HG02571 (cell line): ENCODE data around the gene PCSK6.

Experiments
- ATAC-seq: cut with Tn5 transposase; IDR thresholded peaks from one replicate; pipeline ENCODE4 v1.9.1; 2021; ENCODE audit warnings: mild to moderate bottlenecking, moderate library complexity; ENCODE audit not compliant: unreplicated experiment

PCSK6 gene

DNA sequence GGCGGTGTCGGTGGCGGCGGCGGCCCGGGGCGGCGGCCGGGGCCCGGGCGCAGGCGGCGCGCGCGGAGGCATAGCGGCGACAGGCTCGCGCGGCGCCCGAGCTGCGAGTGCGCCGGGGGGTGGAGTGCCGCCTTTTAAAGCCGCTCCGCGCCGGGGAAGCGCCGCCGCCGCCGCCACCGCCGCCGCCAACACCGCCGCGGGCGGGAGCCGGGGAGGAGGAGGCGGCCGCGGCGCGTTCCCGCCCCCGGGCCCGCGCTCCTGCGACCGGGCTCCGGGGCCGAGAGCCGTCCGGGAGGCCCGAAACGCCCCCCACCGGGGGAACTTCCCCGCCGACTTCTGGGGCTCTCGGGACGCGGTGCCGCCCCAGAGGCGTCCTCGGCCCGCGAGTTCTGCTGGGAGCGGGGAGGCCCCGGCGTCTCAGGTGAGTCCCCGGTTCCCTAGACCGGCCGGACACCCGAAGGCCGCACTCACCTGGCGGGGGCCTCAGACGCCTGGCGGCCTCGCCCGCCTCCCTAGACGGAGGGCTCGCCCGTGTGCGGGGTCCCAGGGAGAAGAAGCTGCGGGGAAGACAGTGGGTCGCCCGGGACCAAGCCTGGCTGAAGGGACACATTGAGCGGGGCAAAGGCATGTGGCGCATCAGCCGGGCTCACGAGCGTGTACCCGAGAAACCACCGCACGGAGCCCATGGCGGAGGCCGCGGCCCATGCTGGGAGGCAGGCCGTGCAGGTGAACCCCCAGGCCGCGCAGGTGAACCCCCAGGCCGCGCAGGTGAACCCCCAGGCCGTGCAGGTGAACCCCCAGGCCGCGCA is at the start of gene PCSK6:
Gene PCSK6 (minus strand): TSS at position 109 of the 809 bp plus-strand sequence. CDS start 37 bp downstream, at position 72.
- ATAC-seq = no peak

DNA sequence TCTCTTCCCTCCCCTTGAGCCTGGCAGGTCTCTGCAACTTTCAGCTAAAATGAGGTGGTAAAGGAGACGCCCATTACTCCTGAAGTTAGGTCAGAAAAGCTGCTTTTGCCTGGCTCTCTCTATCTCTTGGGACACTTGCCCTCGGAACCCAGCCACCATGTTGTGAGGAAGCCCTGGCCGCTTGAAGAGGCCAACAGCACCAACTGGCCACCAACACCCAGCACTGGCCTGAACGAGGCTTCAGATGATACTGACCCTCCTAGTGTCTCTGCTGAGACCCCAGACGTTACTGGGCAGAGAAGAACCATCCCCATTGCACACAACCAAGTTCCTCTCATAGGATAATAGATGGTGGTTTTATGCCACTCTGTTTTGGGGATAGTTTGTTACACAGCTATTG is 49.5 kb upstream of the PCSK6 start:
- ATAC-seq = no peak

DNA sequence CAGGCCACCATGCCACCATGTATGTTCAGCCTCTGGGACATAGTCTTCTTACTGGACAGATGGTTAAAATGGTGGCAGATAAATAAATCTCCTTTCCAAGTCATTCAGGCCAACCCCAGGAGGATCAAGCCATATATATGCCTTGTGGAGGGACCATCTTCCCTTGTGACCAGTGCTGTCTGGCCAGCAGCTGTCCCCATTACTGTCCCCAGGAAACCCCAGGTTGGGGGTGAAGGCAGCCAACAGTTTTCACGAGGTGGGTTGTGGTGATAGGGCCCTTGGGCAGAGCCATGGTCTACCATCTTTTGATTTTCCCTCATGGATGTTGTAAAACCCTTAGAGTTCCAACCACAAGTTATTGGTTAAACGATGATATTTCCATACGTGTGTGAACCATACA is 48.7 kb upstream of the PCSK6 start:
- no peak for ATAC-seq

DNA sequence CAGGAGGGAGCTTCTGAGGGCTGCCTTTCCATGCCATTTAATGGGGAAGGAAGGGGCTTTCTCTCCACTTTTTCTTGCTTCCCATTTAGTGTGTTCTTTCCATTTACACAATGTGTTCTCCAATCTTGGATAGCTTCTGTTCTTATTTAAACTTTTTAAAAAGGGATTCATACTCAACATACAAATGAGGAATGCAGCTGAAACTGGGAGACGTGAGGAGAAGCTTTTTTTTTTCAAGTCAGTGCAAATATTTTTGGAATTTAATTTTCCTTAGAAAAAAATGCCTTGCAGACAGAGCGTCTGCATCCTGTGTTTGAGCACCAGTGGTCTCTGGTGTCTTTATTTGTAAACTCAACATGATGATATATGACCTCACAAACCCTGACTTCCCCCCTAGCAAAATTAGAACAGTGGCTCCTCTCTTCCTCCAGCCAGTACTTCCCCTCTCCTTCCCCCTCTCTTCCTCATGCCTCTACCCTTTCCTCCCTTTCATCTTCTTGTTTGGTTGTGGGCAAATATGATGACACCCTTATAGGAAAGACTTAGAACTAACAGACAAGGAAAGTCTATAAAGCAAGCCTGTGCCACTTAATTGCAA is 48.1 kb upstream of the PCSK6 start:
- ATAC-seq = no peak

DNA sequence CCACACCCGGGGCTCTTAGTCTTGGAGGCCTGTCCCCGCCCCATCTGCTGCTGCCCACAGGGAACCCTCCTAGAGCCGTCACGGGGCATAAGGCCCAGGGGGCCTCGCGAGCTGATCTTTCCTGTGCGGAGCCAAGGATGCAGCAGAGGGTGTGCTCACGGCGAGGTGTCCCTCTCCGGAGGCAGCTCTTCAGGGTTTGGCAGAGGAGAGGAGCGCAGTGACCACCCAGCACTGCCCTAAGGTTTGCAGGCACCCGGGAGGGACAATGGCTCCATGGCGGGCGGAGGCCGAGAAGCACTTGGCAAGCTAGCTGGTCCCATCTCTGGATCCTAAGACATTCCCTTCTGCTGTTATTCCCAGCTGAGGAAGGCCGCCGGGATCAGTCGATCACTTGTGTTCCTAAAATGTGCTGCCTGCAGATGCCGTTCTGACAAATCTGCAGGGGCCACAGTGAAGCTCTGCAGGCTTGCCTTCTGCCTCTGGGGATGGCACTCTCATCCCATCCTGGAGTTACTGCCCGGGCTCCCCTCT is 47.4 kb upstream of the PCSK6 start:
- no peak for ATAC-seq

DNA sequence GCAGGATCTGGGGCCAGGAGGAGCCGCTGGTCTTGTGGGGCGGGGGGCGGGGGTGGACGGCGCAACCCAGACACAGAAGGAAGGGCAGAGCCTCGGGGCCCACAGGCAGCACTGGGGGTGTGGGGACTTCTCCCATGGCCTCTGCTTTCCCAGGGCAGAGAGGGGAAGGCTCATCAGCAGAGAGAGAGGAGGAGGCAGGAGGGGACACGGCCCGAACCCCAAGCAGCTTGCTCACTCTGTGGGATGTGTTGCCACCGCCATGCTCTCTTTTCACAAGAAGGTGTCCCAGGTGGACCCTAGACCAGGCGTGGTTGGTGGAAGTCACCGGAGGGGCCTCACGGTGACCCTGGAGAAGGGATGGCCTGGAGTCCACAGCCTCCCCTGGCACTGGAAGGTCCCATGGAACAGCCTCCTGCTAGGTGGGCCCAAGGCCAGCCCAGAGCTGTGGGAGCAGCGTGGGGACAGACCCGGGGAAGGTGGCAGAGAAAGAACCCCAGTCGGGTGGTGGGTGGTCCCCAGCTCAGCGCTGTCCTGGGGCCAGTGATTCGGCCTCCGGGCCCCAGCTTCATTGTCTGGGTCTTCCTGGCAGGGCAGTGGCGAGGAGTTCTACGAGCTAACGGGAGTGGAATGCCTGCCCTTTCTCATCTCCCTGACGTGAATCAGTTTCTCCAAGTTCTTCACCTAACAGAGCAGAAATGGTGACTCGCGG is 46.8 kb upstream of the PCSK6 start:
- no peak for ATAC-seq

DNA sequence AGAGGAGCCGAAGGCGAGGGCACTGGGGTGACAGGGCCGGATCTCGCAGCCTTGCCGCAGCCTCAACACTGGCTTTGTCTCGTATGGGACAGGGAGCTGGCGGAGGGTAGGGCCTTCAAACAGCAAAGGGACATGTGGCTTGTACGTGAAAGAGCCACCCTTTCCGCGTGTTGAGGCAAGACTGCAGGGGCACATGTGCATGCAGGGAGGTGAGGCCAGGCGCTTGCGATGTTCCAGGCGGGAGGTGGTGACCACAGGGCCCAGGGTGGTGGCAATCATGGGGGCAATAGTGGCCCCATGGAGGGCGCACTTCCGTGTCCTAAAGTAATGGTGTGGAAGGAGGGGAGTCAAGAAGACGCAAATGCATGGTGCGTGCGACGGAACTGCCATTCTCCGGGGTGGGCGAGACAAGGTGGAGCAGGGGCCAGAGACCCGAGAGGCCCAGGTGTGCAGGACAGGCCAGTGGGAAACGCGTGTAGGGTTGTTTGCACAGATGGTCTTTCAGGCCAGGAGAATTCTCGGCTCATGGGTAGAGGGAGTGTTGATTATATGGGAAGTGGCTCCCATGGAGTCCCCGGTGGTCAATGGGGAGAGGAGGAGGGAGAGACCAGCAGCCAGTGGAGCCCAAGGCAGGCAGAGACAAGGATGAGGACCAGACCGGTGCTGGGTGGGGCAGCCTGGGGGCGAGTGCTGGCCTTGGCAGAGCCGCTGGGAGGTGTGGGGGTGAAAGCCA is 45.8 kb upstream of the PCSK6 start:
- ATAC-seq = no peak

DNA sequence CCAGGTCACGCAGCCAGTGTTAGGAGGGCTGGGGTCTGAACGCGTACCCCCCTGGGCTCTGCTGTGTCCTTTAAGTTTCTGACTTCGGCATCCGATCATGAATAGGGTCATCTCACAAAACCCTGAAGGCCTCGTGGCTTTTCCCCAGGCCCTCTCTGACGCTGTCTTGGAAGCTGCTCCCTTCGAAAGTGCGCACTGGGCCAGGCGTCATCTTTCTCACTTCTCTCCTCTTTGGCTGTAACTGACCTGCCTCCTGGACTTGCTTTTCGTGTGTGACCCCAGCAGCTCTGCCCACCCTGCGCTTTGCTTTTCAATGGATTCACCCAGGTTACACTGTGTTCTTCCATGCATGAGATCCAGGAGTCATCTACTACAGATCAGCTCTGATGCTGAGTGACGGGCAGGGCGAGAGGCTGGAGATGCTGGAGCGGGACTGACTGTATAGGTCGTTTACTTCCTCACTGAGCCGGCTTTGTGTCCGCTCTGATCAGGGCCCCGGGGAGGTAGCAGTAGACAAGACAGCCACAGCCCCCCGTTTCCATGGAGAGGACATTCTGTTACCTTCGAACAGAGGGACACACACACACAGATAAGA is 45.0 kb upstream of the PCSK6 start:
- no peak for ATAC-seq

DNA sequence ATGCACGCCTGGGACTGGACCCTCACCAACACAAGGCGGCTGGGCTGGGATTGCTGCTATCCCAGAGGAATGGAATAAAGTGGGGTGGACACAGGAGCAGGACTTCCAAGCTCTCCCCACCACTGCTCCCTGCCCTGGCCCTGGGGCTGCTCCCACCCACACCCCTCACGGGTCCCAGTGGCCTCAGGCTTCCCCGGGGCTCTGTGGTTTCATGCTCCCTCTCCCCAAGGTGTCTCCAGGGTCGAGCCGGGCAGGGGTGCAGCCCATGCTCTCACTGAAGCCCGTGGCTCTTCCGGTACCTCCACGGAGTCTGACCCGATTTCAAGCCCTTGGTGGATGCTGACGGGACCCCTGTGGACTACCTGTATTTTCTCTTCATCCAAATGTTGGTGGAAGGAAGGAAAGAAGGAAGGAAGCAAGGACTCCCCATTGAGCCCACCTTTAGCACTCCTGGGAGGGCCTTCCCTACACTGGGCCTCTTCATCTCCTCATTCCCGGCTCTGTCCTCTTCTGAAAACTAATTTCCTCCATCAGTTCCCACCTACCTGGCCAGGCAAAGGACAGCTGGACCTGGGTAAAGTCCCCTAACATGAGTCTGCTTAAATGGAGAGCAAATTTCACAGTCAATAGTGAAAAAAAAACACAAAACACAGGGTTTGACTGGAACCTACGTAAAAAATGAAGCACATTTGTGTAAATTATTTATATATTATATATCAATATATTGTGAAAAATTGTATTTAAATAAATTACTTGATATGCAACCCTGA is 44.0 kb upstream of the PCSK6 start:
- ATAC-seq = no peak

DNA sequence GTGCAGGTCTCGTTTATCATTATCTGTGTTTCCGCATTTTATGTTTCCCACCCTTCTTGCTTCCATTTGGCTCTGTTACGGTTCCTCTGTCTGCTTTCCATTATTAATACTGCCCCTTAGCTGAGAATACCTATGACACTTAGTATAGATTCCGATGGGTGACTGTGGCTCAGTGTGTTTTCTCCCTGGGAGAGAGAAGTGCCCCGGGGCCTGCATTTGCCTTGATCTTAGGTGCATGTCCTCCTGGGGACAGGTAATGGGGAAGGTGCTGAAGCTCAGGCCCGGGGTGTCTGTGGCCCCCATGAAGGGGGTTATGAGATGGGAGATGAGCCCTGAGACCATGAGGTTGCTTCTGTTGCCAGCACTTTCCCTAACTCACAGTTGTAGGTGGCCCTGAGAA is 43.4 kb upstream of the PCSK6 start:
- no peak for ATAC-seq

DNA sequence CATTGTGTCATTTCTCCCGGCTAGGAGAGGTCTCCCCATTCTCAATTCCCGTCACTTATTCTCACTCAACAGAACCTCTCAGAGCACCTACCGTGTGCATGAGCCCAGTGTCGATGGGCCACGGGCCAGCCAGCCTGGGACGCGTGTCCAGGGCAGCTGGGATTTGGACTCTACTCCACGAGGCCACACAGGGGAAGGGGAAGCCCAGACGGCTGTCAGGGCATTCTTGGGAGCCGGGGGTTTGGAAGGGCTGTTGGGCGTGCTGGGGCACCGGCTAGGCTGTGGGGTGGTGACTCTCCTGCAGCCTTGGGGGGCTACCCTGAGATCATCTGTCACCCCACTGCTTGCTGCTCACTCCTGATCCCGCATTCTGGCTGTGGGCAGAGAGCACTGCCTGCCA is 41.7 kb upstream of the PCSK6 start:
- ATAC-seq = no peak

DNA sequence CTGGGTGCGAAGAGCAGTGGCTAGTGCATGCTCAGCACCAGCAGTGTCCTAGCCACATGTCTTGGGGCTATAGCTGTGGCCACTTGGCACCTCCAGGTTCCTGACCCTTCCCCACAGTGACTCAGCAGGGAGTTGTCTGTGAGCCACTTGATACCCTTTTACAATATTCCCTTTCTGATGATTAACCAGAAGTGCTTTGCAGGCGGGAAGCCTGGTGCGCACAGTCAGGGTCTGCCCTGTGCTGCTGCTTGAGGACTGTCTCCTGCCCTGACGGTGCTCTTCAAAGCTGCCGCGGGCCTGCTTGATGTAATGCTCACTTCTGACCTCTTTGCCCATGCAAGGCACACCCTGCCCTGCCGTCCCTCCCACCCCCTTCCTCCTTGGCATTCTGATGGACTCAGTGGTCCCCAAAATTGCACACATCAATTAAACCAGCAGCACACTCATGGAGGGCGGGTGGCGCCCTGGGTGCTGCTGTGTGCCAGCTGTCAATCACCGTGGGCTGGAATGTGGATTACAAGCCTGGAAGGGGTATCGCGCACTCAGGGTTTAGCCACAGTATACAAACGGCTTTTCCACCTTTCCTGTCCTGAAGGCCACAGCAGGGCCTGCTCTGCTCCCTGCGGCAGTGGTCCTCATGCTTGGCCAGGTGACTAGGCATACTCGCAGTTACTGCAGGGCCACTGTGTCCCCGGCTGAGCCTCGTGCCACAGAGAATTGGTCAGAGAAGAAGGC is 40.9 kb upstream of the PCSK6 start:
- no peak for ATAC-seq

DNA sequence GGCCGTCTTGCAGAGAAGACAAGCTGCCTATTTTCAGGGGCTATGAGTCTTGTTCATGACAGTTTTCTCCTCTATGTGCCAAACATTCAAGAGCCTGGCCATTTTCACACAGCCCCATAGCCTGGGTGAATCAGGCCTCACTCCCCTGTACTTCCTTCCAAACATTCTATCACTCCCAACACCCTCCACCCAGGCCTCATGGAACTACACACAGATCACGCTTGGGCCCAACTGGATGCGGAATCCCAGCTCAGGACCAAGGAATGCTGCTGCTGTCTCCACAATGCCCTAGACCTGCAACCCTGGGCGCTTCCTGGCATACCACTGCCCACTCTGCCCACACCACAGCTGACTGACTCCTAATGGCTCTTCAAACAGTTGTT is 39.4 kb upstream of the PCSK6 start:
- ATAC-seq = no peak

DNA sequence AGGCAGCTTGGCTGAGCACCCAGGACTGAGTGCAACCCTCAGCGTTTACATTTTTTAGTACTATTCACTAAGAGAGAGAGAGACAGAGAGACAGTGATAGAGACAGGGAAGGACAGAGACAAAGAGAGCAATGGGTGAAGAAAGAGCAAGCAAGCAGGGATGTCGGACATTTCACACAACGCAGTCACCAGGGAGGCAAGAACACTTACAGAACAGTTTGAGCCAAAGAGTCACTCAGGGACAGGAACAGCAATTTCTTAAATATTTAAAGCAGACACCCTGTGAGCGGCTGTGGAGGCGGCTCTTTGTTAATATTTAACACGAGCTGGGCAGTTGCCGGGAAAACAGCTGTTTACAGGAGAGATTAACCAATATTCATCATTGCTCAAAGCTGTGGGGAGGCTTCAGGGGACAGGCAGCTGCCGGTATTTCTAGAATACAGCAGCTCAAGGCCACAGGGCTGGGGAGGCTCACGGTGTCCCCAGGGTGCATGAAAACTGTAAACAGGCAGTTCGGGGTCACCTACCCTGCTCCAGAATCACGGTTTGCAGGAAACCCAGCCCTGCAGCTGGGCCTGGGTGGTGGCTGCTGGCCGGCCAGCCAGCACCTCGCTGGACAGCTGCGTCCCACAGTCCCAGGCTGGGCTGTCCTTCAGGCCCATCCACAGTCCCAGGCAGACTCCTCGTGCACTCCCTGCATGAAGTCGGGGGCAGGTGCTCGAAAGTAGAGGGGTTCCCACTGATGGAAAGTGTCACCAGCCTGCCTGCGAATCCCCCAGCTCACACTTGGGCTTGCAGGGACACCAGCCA is 38.8 kb upstream of the PCSK6 start:
- peak; percentile 53 for ATAC-seq

DNA sequence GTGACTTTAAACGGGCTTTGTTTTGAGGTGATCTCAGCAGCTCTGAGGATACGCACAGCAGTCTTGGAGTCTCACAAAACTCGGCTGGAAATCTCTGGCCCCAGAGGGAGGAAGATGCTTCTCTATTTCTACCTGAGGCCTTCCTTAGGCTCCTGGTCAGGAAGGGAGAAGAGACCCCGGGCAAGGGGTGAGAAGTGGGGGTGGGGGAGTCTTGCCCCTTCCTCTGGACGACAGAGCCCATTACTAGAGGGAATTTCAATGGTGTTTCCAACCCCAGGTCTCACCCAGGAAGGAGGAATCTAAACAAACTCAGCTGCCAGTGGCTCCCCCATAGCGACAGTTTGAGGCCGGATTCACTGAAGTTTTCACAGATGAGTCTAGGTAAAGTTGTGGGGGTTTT is 37.4 kb upstream of the PCSK6 start:
- no peak for ATAC-seq

DNA sequence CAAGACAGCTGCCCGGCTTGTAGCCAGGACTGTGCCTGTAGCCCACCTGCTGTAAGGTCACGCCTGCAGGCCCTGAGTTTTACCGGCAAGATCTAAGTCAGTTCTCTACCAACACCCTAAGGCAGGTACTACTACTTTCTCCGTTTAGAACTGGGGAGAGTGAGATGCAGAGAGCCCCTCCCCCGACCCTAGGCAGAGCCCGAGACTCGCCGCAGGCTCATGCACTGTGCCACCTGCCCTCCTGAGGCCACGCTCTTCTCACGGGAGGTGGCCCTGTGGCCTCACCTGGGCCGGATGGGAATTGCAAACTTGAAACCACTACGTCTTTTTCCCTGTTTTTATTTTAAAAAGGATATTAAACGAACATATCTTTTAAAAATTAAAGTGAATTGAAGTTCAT is 36.9 kb upstream of the PCSK6 start:
- no peak for ATAC-seq

DNA sequence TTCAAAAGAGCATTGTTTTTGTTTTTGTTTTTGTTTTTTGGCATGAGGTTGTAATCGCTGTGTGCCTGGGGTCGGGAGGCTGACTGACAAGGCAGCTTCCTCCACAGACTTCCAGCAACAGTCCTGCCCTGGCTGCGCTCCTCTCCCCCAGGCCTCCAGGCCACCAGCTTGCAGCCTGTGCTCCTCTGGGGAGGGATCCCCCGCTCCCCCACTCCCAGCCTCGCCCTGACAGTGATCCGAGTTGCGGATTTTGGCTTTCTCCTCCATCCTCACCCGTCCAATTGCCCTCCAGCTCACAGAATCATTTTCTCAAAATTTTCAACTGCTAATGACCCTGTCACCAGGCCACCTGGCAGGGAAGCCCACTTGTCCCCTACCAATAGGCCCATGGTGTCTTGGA is 36.5 kb upstream of the PCSK6 start:
- ATAC-seq = no peak

DNA sequence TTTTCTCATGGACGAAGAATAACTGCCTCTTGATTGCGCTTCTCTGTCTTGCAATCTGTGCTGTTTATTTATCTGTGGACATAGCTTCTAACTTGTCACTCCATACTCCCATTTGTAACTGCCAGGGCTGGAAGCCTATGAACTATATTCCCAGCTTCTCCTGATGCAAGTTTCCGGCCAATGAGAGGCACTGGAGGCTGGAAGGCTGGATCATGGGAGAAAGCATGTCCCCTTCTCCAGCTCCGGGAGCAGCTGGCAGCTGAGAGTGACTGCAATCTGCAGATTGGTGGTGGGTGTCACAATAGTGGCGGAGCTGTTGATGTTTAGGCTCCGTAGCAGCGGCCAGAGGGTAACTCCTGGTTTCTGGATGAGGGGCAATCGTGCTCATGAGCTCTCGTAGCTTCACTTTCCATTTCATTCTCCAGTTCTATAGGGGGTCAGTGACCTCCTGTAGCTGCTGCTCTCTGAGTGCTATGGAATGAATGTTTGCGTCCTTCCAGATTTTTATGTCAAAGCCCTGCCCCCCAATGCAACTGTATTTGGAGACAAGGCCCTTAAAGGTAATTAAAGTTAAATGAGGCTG is 35.7 kb upstream of the PCSK6 start:
- no peak for ATAC-seq
